ENCODE results near the gene TFEC. TPM values are rescaled to one million over a fixed set of nuclear protein-coding genes. Genes with fewer than 3 reads are reported as not detected.

Gene TFEC
- polyA plus RNA-seq, 2 of the 4 experiments (the other 2 are of a cell fraction) = 0.05 to 0.13 TPM

DNA sequence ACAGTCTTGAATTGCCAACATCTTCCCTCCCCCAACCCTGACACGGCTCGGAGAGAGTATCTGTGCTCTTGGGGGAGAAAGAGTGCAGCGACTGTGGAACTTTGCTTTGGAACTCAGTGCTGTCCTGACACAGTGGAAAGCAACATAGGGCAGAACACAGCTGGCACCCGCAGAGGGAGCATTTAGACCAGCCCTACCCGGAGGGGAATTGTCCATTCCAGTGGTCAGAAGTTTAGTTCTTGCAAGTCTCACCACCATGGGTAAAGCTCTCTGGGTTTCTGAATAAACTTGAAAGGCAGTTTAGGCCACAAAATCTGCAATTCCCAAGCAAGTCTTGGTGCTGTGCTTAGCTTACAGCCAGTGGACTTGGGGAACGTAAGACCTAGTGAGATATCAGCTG is 34.9 kb downstream of the TFEC start:
- Histone ChIP-seq H3K9me3 (no peaks in the 10 kb centered on the region), H3K4me3 (no peak overlapping the region), H3K27ac (no peak overlapping the region), H3K4me1 (no peaks in the 10 kb centered on the region), H3K4me2 (no peak overlapping the region)
- ChIA-PET POLR2A (no interaction called here), CTCF (no interaction called here)
- WGBS (ENCODE audit: missing lambda C conversion rate) = 51% methylated on average over 6 of the region's 6 CpGs
- no peak for ATAC-seq
- no peak for DNase-seq (ENCODE audit: low read depth in 1 of 2, low spot score in 1 of 2)
- TF ChIP-seq ZNF302 (CRISPR knock-in tag; IDR thresholded peaks at IDR 0.05) = no peak
- TF ChIP-seq TP53 (CRISPR knock-in tag; IDR thresholded peaks at IDR 0.05) = no peak
- TF ChIP-seq ZC3H11A (IDR thresholded peaks at IDR 0.05) = no peak
- TF ChIP-seq HDAC2 (IDR thresholded peaks at IDR 0.05) = no peak
- TF ChIP-seq ESRRA (IDR thresholded peaks at IDR 0.05; ENCODE audit: borderline replicate concordance, low read length) = no peak
- TF ChIP-seq CBX2 (IDR thresholded peaks at IDR 0.05; ENCODE audit: borderline replicate concordance, low read depth) = no peak
- TF ChIP-seq MAFK (IDR thresholded peaks at IDR 0.05; ENCODE audit: partially characterized antibody) = no peak
- TF ChIP-seq HOXA7 (CRISPR knock-in tag; IDR thresholded peaks at IDR 0.05) = no peak
- TF ChIP-seq KDM5A (IDR thresholded peaks at IDR 0.05) = no peak
- TF ChIP-seq GATA3 (IDR thresholded peaks at IDR 0.05; ENCODE audit: borderline replicate concordance) = no peak
- FAIRE-seq = no peak

GRCh38 chr7:115988401-115988800 is 42.2 kb downstream of the TFEC start:
- DNase-seq (ENCODE audit: low read depth in 1 of 2, low spot score in 1 of 2) (no peak), ATAC-seq (no peak), FAIRE-seq (no peak)

More at GRCh38 chr7:115988401-115988800, 42.2 kb downstream of the TFEC start:
- Histone ChIP-seq H3K4me3 (no peak overlapping the region), H3K27ac (no peak overlapping the region), H3K4me1 (no peaks in the 10 kb centered on the region), H3K9me3 (no peaks in the 10 kb centered on the region), H3K4me2 (no peak overlapping the region)
- ChIA-PET POLR2A (no interaction called here), CTCF (interaction anchor here (0.6 kb wide), 1 partner anchor 1999 kb away, joined by 4 read pairs; no protein-coding TSS in a partner anchor)
- TF ChIP-seq RCOR1 (IDR thresholded peaks at IDR 0.05; ENCODE audit: low read depth, low read length) (no peak), NR3C1 (IDR thresholded peaks at IDR 0.05) (no peak), ZFP36 (IDR thresholded peaks at IDR 0.05; ENCODE audit: borderline replicate concordance, partially characterized antibody) (no peak), PHF8 (IDR thresholded peaks at IDR 0.05; ENCODE audit: borderline replicate concordance, low read depth) (no peak), HES2 (IDR thresholded peaks at IDR 0.05) (no peak), SREBF2 (IDR thresholded peaks at IDR 0.05) (no peak), MAFK (IDR thresholded peaks at IDR 0.05; ENCODE audit: partially characterized antibody) (no peak), HMGXB4 (CRISPR knock-in tag; IDR thresholded peaks at IDR 0.05; ENCODE audit: borderline replicate concordance) (no peak), GATA3 (IDR thresholded peaks at IDR 0.05; ENCODE audit: borderline replicate concordance) (no peak), FOSL2 (IDR thresholded peaks at IDR 0.05) (no peak), FOSL2 (CRISPR knock-in tag; IDR thresholded peaks at IDR 0.05) (no peak), TP53 (CRISPR knock-in tag; IDR thresholded peaks at IDR 0.05) (no peak), CHD4 (IDR thresholded peaks at IDR 0.05; ENCODE audit: borderline replicate concordance) (no peak), ESRRA (IDR thresholded peaks at IDR 0.05; ENCODE audit: borderline replicate concordance, low read length) (no peak), MAZ (IDR thresholded peaks at IDR 0.05; ENCODE audit: borderline replicate concordance, low read depth, low read length) (no peak), HEYL (CRISPR knock-in tag; IDR thresholded peaks at IDR 0.05) (no peak), KDM5A (IDR thresholded peaks at IDR 0.05) (no peak), TFCP2L1 (CRISPR knock-in tag; IDR thresholded peaks at IDR 0.05) (no peak), CBX8 (IDR thresholded peaks at IDR 0.05) (no peak)
- TF ChIP-seq, protein P1, sequence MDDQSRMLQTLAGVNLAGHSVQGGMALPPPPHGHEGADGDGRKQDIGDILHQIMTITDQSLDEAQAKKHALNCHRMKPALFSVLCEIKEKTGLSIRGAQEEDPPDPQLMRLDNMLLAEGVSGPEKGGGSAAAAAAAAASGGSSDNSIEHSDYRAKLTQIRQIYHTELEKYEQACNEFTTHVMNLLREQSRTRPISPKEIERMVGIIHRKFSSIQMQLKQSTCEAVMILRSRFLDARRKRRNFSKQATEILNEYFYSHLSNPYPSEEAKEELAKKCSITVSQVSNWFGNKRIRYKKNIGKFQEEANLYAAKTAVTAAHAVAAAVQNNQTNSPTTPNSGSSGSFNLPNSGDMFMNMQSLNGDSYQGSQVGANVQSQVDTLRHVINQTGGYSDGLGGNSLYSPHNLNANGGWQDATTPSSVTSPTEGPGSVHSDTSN (IDR thresholded peaks at IDR 0.05) = no peak
- TF ChIP-seq, protein P2, sequence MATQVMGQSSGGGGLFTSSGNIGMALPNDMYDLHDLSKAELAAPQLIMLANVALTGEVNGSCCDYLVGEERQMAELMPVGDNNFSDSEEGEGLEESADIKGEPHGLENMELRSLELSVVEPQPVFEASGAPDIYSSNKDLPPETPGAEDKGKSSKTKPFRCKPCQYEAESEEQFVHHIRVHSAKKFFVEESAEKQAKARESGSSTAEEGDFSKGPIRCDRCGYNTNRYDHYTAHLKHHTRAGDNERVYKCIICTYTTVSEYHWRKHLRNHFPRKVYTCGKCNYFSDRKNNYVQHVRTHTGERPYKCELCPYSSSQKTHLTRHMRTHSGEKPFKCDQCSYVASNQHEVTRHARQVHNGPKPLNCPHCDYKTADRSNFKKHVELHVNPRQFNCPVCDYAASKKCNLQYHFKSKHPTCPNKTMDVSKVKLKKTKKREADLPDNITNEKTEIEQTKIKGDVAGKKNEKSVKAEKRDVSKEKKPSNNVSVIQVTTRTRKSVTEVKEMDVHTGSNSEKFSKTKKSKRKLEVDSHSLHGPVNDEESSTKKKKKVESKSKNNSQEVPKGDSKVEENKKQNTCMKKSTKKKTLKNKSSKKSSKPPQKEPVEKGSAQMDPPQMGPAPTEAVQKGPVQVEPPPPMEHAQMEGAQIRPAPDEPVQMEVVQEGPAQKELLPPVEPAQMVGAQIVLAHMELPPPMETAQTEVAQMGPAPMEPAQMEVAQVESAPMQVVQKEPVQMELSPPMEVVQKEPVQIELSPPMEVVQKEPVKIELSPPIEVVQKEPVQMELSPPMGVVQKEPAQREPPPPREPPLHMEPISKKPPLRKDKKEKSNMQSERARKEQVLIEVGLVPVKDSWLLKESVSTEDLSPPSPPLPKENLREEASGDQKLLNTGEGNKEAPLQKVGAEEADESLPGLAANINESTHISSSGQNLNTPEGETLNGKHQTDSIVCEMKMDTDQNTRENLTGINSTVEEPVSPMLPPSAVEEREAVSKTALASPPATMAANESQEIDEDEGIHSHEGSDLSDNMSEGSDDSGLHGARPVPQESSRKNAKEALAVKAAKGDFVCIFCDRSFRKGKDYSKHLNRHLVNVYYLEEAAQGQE (IDR thresholded peaks at IDR 0.05) = no peak

Data from A549 (cell line).